Activated naive CD8-positive, alpha-beta T cell treated with anti-CD3 and anti-CD28 coated beads, Interleukin-2, amount 50 U/mL, for 24 hours (primary cell): ENCODE results near the gene RFX4.
"Not testable (repeated sequence)": the region's sequence is repeated elsewhere in the genome, so short reads cannot be mapped to it uniquely, and the experiment has no call there.

Source experiments
- ATAC-seq: fragments of 150-1000 bp; cut with Tn5 transposase; one replicate; pipeline ENCODE4 v1.10.0; 2021
- DNase-seq: peaks from one replicate; pipeline ENCODE4 v3.0.0; 2021
- H3K27ac Mint-ChIP-seq: one replicate; pipeline ENCODE4 v1.8.0; 2021; ENCODE audit warnings: mild to moderate bottlenecking, mixed read lengths
- H3K27me3 Mint-ChIP-seq: one replicate; pipeline ENCODE4 v1.8.0; 2021; ENCODE audit warnings: mixed read lengths
- H3K36me3 Mint-ChIP-seq: one replicate; pipeline ENCODE4 v1.8.0; 2021; ENCODE audit warnings: low read depth, mixed read lengths
- H3K4me1 Mint-ChIP-seq: one replicate; pipeline ENCODE4 v1.8.0; 2021; ENCODE audit warnings: mixed read lengths
- H3K4me3 Mint-ChIP-seq: one replicate; pipeline ENCODE4 v1.8.0; 2021; ENCODE audit warnings: mild to moderate bottlenecking, moderate library complexity, mixed read lengths
- H3K9me3 Mint-ChIP-seq: one replicate; pipeline ENCODE4 v1.8.0; 2021; ENCODE audit warnings: mixed read lengths

RFX4 gene

GRCh38 chr12:106682594-106683234 lies 99.9 kb downstream of the RFX4 start:
- Mint-ChIP-seq H3K4me3 (no peak overlapping the region), H3K27me3 (no peaks in the 10 kb centered on the region), H3K36me3 (no peaks in the 10 kb centered on the region), H3K27ac (no peak overlapping the region), H3K9me3 (no peaks in the 10 kb centered on the region), H3K4me1 (no peaks in the 10 kb centered on the region)
- DNase-seq (no peak), ATAC-seq (no peak)

- H3K4me1 Mint-ChIP-seq, result no peaks in the 10 kb centered on the region
- no peaks in the 10 kb centered on the region for H3K9me3 Mint-ChIP-seq
- no peaks in the 10 kb centered on the region for H3K27me3 Mint-ChIP-seq
- DNase-seq (no peak), ATAC-seq (no peak)
- H3K4me3 Mint-ChIP-seq, result no peak overlapping the region
- no peaks in the 10 kb centered on the region for H3K36me3 Mint-ChIP-seq
- H3K27ac Mint-ChIP-seq, result no peak overlapping the region
These were observed 101.7 kb downstream of the RFX4 start for GRCh38 chr12:106684497-106684896.

- ATAC-seq, result no peak
- no peaks in the 10 kb centered on the region for H3K27me3 Mint-ChIP-seq
- DNase-seq, result no peak
- no peak overlapping the region for H3K4me3 Mint-ChIP-seq
- no peaks in the 10 kb centered on the region for H3K9me3 Mint-ChIP-seq
- no peaks in the 10 kb centered on the region for H3K36me3 Mint-ChIP-seq
- no peaks in the 10 kb centered on the region for H3K4me1 Mint-ChIP-seq
- H3K27ac Mint-ChIP-seq, result no peak overlapping the region
These were observed 102.6 kb downstream of the RFX4 start for GRCh38 chr12:106685381-106685780.

GRCh38 chr12:106687672-106688071 lies 104.9 kb downstream of the RFX4 start:
- ATAC-seq (no peak), DNase-seq (no peak)
- H3K4me3 Mint-ChIP-seq, result no peak overlapping the region
- no peaks in the 10 kb centered on the region for H3K36me3 Mint-ChIP-seq
- H3K4me1 Mint-ChIP-seq, result no peaks in the 10 kb centered on the region
- H3K9me3 Mint-ChIP-seq, result no peaks in the 10 kb centered on the region
- H3K27me3 Mint-ChIP-seq, result no peaks in the 10 kb centered on the region
- no peak overlapping the region for H3K27ac Mint-ChIP-seq

GRCh38 chr12:106690569-106691305 lies 107.9 kb downstream of the RFX4 start:
- no peak overlapping the region for H3K4me3 Mint-ChIP-seq
- no peak for ATAC-seq
- no peaks in the 10 kb centered on the region for H3K9me3 Mint-ChIP-seq
- H3K27me3 Mint-ChIP-seq, result no peaks in the 10 kb centered on the region
- H3K4me1 Mint-ChIP-seq, result no peaks in the 10 kb centered on the region
- H3K36me3 Mint-ChIP-seq, result no peaks in the 10 kb centered on the region
- no peak overlapping the region for H3K27ac Mint-ChIP-seq
- DNase-seq, result no peak

- not testable (repeated sequence) for H3K36me3 Mint-ChIP-seq, H3K27me3 Mint-ChIP-seq, DNase-seq, ATAC-seq, H3K9me3 Mint-ChIP-seq, H3K27ac Mint-ChIP-seq, H3K4me1 Mint-ChIP-seq, H3K4me3 Mint-ChIP-seq
These were observed 109.2 kb downstream of the RFX4 start for GRCh38 chr12:106692033-106692432.

GRCh38 chr12:106692896-106693820 lies 110.4 kb downstream of the RFX4 start:
- no peaks in the 10 kb centered on the region for H3K4me1 Mint-ChIP-seq
- H3K27ac Mint-ChIP-seq, result no peak overlapping the region
- no peaks in the 10 kb centered on the region for H3K36me3 Mint-ChIP-seq
- DNase-seq (no peak), ATAC-seq (no peak)
- no peaks in the 10 kb centered on the region for H3K27me3 Mint-ChIP-seq
- no peaks in the 10 kb centered on the region for H3K9me3 Mint-ChIP-seq
- no peak overlapping the region for H3K4me3 Mint-ChIP-seq

GRCh38 chr12:106696071-106696470 lies 113.3 kb downstream of the RFX4 start:
- Mint-ChIP-seq H3K4me3 (no peak overlapping the region), H3K9me3 (peaks cover 18% of the 10 kb centered on the region), H3K36me3 (peaks cover 2% of the 10 kb centered on the region), H3K27ac (no peak overlapping the region), H3K27me3 (no peaks in the 10 kb centered on the region), H3K4me1 (no peaks in the 10 kb centered on the region)
- DNase-seq, result no peak
- no peak for ATAC-seq

GRCh38 chr12:106696681-106697417 lies 114.0 kb downstream of the RFX4 start:
- Mint-ChIP-seq H3K9me3 (peaks cover 26% of the 10 kb centered on the region), H3K36me3 (peaks cover 5% of the 10 kb centered on the region), H3K4me1 (no peaks in the 10 kb centered on the region), H3K4me3 (no peak overlapping the region), H3K27me3 (no peaks in the 10 kb centered on the region), H3K27ac (no peak overlapping the region)
- DNase-seq, result no peak
- ATAC-seq, result no peak

- Mint-ChIP-seq H3K36me3 (peaks cover 5% of the 10 kb centered on the region), H3K4me3 (no peak overlapping the region), H3K4me1 (no peaks in the 10 kb centered on the region), H3K27ac (no peak overlapping the region), H3K9me3 (peaks cover 25% of the 10 kb centered on the region), H3K27me3 (no peaks in the 10 kb centered on the region)
- DNase-seq, result no peak
- no peak for ATAC-seq
These were observed 121.3 kb downstream of the RFX4 start for GRCh38 chr12:106704081-106704480.

- H3K36me3 Mint-ChIP-seq, result peaks cover 5% of the 10 kb centered on the region
- ATAC-seq (no peak), DNase-seq (no peak)
- H3K4me3 Mint-ChIP-seq, result no peak overlapping the region
- H3K4me1 Mint-ChIP-seq, result no peaks in the 10 kb centered on the region
- H3K27me3 Mint-ChIP-seq, result peaks cover 4% of the 10 kb centered on the region
- no peak overlapping the region for H3K27ac Mint-ChIP-seq
- peaks cover 13% of the 10 kb centered on the region for H3K9me3 Mint-ChIP-seq
These were observed 123.2 kb downstream of the RFX4 start for GRCh38 chr12:106705971-106706370.

- Mint-ChIP-seq H3K27me3 (peaks cover 4% of the 10 kb centered on the region), H3K36me3 (no peaks in the 10 kb centered on the region), H3K4me1 (no peaks in the 10 kb centered on the region), H3K4me3 (no peak overlapping the region), H3K27ac (no peak overlapping the region), H3K9me3 (no peaks in the 10 kb centered on the region)
- ATAC-seq (no peak), DNase-seq (no peak)
These were observed 126.3 kb downstream of the RFX4 start for GRCh38 chr12:106709068-106709511.

- ATAC-seq (no peak), DNase-seq (no peak)
- Mint-ChIP-seq H3K4me3 (no peak overlapping the region), H3K27me3 (peaks cover 4% of the 10 kb centered on the region), H3K36me3 (no peaks in the 10 kb centered on the region), H3K4me1 (no peaks in the 10 kb centered on the region), H3K27ac (no peak overlapping the region), H3K9me3 (no peaks in the 10 kb centered on the region)
These were observed 127.5 kb downstream of the RFX4 start for GRCh38 chr12:106710143-106710893.

GRCh38 chr12:106711316-106711715 lies 128.5 kb downstream of the RFX4 start:
- no peak for DNase-seq
- Mint-ChIP-seq H3K9me3 (no peaks in the 10 kb centered on the region), H3K4me1 (no peaks in the 10 kb centered on the region), H3K36me3 (no peaks in the 10 kb centered on the region), H3K4me3 (no peak overlapping the region), H3K27me3 (peaks cover 4% of the 10 kb centered on the region), H3K27ac (no peak overlapping the region)
- ATAC-seq, result no peak
